Mesothelial cell of epicardium (in vitro differentiated cells): ENCODE data around the gene COPZ2. TPM values are rescaled to one million over a fixed set of nuclear protein-coding genes. Genes with fewer than 3 reads are reported as not detected.
"Not testable (repeated sequence)": the region's sequence is repeated elsewhere in the genome, so short reads cannot be mapped to it uniquely, and the experiment has no call there.

ENCODE experiments used
- DNase-seq, 2 experiments: peaks; one replicate each; pipeline ENCODE4 v3.0.0; 2021; ENCODE audit warnings: low spot score in 2 of 2; ENCODE audit not compliant: unreplicated experiment in 2 of 2
- H3K27ac Mint-ChIP-seq: 2 replicates; pipeline ENCODE4 v1.8.0; 2021; ENCODE audit warnings: mixed read lengths
- H3K27me3 Mint-ChIP-seq: 2 replicates; pipeline ENCODE4 v1.8.0; 2021; ENCODE audit warnings: low read depth, mixed read lengths
- H3K36me3 Mint-ChIP-seq: 2 replicates; pipeline ENCODE4 v1.8.0; 2021; ENCODE audit warnings: mixed read lengths
- H3K4me1 Mint-ChIP-seq: 2 replicates; pipeline ENCODE4 v1.8.0; 2021; ENCODE audit warnings: mixed read lengths
- H3K4me3 Mint-ChIP-seq: 2 replicates; pipeline ENCODE4 v1.8.0; 2021; ENCODE audit warnings: mild to moderate bottlenecking, moderate library complexity, mixed read lengths
- H3K9me3 Mint-ChIP-seq: 2 replicates; pipeline ENCODE4 v1.8.0; 2021; ENCODE audit warnings: mixed read lengths
- CTCF ChIP-seq: fragments of 200-600 bp; sonication (generic); IDR thresholded peaks from one replicate; pipeline ENCODE4 v1.5.0; 2021; ENCODE audit warnings: antibody characterized with exemption; ENCODE audit not compliant: unreplicated experiment
- total RNA-seq: library from RNA; stranded (reverse); gene quantifications from 3 replicates; pipeline ENCODE4 v1.2.1, GENCODE V29; 2021

The COPZ2 gene
- total RNA-seq, 1 donor from 2014 or later: 28.2 TPM

GRCh38 chr17:48021934-48022333 lies 15.7 kb downstream of the COPZ2 start:
- no peak for DNase-seq
- Mint-ChIP-seq H3K4me1 (peaks cover 32% of the 10 kb centered on the region), H3K4me3 (no peak overlapping the region), H3K27me3 (peaks cover 50% of the 10 kb centered on the region), H3K9me3 (no peaks in the 10 kb centered on the region), H3K36me3 (no peaks in the 10 kb centered on the region), H3K27ac (no peak overlapping the region)
- TF ChIP-seq CTCF: no peak

GRCh38 chr17:48017817-48018158 lies 19.8 kb downstream of the COPZ2 start:
- H3K36me3 Mint-ChIP-seq, H3K4me3 Mint-ChIP-seq, H3K9me3 Mint-ChIP-seq, DNase-seq, H3K27ac Mint-ChIP-seq: not testable (repeated sequence)
- Mint-ChIP-seq H3K27me3 (peaks cover 49% of the 10 kb centered on the region), H3K4me1 (peaks cover 33% of the 10 kb centered on the region)

- no peak for DNase-seq
- peaks cover 47% of the 10 kb centered on the region for H3K4me1 Mint-ChIP-seq
- peaks cover 36% of the 10 kb centered on the region for H3K27me3 Mint-ChIP-seq
Observed at GRCh38 chr17:48016112-48016511, 21.5 kb downstream of the COPZ2 start.

GRCh38 chr17:48014595-48015111 lies 22.9 kb downstream of the COPZ2 start:
- H3K4me3 Mint-ChIP-seq: no peak overlapping the region
- peaks cover 48% of the 10 kb centered on the region for H3K4me1 Mint-ChIP-seq

More at GRCh38 chr17:48016112-48016511, 21.5 kb downstream of the COPZ2 start:
- TF ChIP-seq CTCF: no peak
- H3K9me3 Mint-ChIP-seq: no peaks in the 10 kb centered on the region
- no peaks in the 10 kb centered on the region for H3K36me3 Mint-ChIP-seq
- no peak overlapping the region for H3K4me3 Mint-ChIP-seq
- peak overlapping the region; percentile 48 for H3K27ac Mint-ChIP-seq

GRCh38 chr17:48013876-48014594 lies 23.6 kb downstream of the COPZ2 start:
- no peak for TF ChIP-seq CTCF
- DNase-seq: no peak
- no peak overlapping the region for H3K4me3 Mint-ChIP-seq
- H3K27me3 Mint-ChIP-seq: peaks cover 23% of the 10 kb centered on the region
- peaks cover 48% of the 10 kb centered on the region for H3K4me1 Mint-ChIP-seq
- H3K27ac Mint-ChIP-seq: peak overlapping the region; percentile 34
- H3K36me3 Mint-ChIP-seq: no peaks in the 10 kb centered on the region
- no peaks in the 10 kb centered on the region for H3K9me3 Mint-ChIP-seq

More at GRCh38 chr17:48014595-48015111, 22.9 kb downstream of the COPZ2 start:
- H3K27me3 Mint-ChIP-seq: peaks cover 27% of the 10 kb centered on the region
- H3K36me3 Mint-ChIP-seq: no peaks in the 10 kb centered on the region
- no peak for TF ChIP-seq CTCF
- peak overlapping the region; percentile 35 for H3K27ac Mint-ChIP-seq
- no peak for DNase-seq
- no peaks in the 10 kb centered on the region for H3K9me3 Mint-ChIP-seq

- Mint-ChIP-seq H3K27me3 (peaks cover 19% of the 10 kb centered on the region), H3K27ac (no peak overlapping the region), H3K4me1 (peaks cover 48% of the 10 kb centered on the region), H3K36me3 (no peaks in the 10 kb centered on the region), H3K4me3 (peak overlapping the region; percentile 62), H3K9me3 (no peaks in the 10 kb centered on the region)
- TF ChIP-seq CTCF: no peak
- no peak for DNase-seq
Observed at GRCh38 chr17:48012654-48013053, 24.9 kb downstream of the COPZ2 start.
